B cell (primary cell): ENCODE data around the gene NCOA3.

Experiments
- EZH2 ChIP-seq: IDR thresholded peaks from 2 replicates; pipeline ENCODE4 v1.6.1; 2012; ENCODE audit warnings: borderline replicate concordance, low read depth, mild to moderate bottlenecking, moderate library complexity, low read length; ENCODE audit not compliant: insufficient read depth, poor library complexity, severe bottlenecking
- TF ChIP-seq, protein P1 (sequence below): fragments of 200-600 bp; IDR thresholded peaks from one replicate; pipeline ENCODE4 v1.8.0; 2022; ENCODE audit warnings: antibody characterized with exemption, mild to moderate bottlenecking

DNA sequence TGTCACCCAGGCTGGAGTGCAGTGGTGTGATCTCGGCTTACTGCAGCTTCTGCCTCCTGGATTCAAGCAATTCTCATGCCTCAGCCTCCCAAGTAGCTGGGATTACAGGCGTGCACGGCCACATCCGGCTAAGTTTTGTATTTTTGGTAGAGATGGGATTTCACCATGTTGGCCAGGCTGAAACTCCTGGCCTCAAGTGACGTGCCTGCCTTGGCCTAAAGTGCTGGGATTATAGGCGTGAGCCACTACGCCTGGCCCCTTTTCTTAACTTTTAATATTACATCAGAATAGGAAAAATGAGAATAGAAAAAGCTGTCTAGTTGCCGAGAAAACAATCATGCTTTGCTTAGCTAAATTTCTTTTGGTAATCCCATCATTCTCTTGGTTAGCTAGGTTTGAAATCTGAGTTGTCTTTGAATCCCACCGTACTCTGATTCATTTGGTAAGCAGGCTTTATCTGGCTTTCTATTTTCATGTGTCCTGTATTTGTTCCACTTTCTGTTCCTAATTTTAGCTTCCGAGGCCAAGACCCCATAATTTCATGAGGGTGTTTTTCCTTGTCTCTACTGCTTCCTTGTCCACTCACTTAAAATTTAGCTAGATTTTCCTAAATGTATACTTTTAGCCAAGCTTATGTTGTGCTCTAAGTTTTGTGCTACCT is 83.5 kb downstream of the NCOA3 start:
- TF ChIP-seq EZH2, result no peak
- TF ChIP-seq, protein P1, sequence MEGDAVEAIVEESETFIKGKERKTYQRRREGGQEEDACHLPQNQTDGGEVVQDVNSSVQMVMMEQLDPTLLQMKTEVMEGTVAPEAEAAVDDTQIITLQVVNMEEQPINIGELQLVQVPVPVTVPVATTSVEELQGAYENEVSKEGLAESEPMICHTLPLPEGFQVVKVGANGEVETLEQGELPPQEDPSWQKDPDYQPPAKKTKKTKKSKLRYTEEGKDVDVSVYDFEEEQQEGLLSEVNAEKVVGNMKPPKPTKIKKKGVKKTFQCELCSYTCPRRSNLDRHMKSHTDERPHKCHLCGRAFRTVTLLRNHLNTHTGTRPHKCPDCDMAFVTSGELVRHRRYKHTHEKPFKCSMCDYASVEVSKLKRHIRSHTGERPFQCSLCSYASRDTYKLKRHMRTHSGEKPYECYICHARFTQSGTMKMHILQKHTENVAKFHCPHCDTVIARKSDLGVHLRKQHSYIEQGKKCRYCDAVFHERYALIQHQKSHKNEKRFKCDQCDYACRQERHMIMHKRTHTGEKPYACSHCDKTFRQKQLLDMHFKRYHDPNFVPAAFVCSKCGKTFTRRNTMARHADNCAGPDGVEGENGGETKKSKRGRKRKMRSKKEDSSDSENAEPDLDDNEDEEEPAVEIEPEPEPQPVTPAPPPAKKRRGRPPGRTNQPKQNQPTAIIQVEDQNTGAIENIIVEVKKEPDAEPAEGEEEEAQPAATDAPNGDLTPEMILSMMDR, result no peak
